T-helper 22 cell (primary cell): Measurements from ENCODE around the gene TBXAS1.

Experiments used
- DNase-seq: peaks from one replicate; pipeline ENCODE4 v3.0.0-alpha.2; 2020; ENCODE audit warnings: low read depth

Gene TBXAS1

GRCh38 chr7:139829025-139829774, at the start of gene TBXAS1:
TBXAS1 (plus strand) TSS chr7:139829264; CDS start chr7:139829391, 127 bp downstream.
- no peak for DNase-seq

- DNase-seq: no peak
Observed at GRCh38 chr7:139782932-139783331, 46.1 kb upstream of the TBXAS1 start.

- no peak for DNase-seq
Observed at GRCh38 chr7:139783647-139784385, 45.2 kb upstream of the TBXAS1 start.

GRCh38 chr7:139784648-139785047, 44.4 kb upstream of the TBXAS1 start:
- no peak for DNase-seq

GRCh38 chr7:139791316-139791715, 37.7 kb upstream of the TBXAS1 start:
- no peak for DNase-seq

GRCh38 chr7:139797607-139798006, 31.5 kb upstream of the TBXAS1 start:
- DNase-seq: no peak

- no peak for DNase-seq
Observed at GRCh38 chr7:139798221-139798620, 30.8 kb upstream of the TBXAS1 start.

GRCh38 chr7:139798892-139799291, 30.2 kb upstream of the TBXAS1 start:
- DNase-seq: no peak

- no peak for DNase-seq
Observed at GRCh38 chr7:139799586-139799985, 29.5 kb upstream of the TBXAS1 start.

GRCh38 chr7:139804571-139804970, 24.5 kb upstream of the TBXAS1 start:
- no peak for DNase-seq

- no peak for DNase-seq
Observed at GRCh38 chr7:139807009-139807408, 22.1 kb upstream of the TBXAS1 start.

- no peak for DNase-seq
Observed at GRCh38 chr7:139808427-139808826, 20.6 kb upstream of the TBXAS1 start.

GRCh38 chr7:139808846-139809442, 20.1 kb upstream of the TBXAS1 start:
- DNase-seq: no peak

- no peak for DNase-seq
Observed at GRCh38 chr7:139811066-139811465, 18.0 kb upstream of the TBXAS1 start.

GRCh38 chr7:139813151-139813550, 15.9 kb upstream of the TBXAS1 start:
- DNase-seq: no peak

- DNase-seq: no peak
Observed at GRCh38 chr7:139813689-139814088, 15.4 kb upstream of the TBXAS1 start.

- no peak for DNase-seq
Observed at GRCh38 chr7:139817249-139817648, 11.8 kb upstream of the TBXAS1 start.

- DNase-seq: no peak
Observed at GRCh38 chr7:139820089-139820488, 9.0 kb upstream of the TBXAS1 start.

- no peak for DNase-seq
Observed at GRCh38 chr7:139821349-139822105, 7.5 kb upstream of the TBXAS1 start.

GRCh38 chr7:139822855-139823254, 6.2 kb upstream of the TBXAS1 start:
- DNase-seq: no peak

- no peak for DNase-seq
Observed at GRCh38 chr7:139823959-139824521, 5.0 kb upstream of the TBXAS1 start.

GRCh38 chr7:139825666-139826290, 3.3 kb upstream of the TBXAS1 start:
- no peak for DNase-seq
